ENCODE measurements around the gene TMEM54.

TMEM54 gene

DNA sequence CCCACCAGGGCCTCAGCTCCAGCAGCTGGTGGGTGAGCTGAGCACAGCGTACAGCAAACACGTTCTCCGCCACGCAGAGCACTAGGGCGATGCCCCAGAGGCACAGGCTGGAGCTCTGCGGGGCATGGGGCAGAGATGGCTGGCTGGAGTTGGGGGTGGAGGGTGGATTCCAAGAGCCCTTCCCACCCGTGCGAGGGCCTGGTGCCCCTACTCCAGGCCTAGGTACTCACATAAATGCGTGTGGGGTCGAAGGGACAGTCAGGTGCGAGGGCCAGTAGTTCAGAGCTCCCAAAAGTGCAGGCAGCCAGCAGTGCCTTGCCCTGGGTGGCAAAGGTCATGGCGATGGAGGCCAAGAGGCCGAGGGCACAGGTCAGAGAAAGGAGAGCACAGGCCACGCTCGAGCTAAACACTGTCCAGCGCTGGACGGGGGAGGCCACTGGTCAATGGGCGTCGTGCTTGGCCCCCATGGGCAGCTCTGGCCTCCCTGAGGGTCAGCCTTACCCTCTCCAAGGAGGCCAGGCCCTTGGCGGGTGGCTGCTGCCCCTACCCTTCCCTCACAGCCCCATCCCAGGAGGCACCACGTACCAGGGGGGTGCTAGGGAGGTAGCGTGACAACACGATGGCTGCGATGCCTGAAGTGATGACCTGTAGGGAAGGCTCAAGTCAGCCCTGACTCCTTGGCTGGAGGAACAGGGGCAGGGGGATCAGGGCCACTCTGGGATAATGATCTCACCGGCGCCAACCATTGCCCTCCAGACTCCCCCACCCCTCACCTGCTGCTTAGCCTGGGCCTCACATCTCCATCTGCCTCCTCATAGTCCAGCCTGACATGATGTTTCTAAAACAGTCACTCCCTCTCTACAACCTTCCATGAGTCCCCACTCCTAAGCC, 5.6 kb downstream of the TMEM54 start:
- DNase-seq, result no peak

DNA sequence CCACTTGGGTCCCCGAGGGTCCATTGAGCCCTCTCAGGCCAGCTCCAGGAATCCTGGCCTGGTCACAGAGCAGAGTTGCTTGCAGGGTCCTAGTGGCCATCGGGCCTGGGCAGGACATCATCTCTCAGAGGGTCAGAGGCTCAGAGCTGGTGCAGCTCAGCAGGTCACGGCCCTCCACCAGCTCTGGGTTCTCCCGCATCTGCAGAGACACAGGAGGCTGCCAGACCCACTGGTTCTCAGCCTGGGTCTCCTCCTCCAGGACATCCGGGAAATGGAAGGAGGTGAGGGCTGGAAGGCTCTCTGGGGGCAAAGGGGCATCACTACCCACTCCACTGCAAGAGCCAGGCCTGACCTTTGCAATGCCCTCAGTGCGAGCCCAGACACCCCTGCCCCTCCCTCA, 6.5 kb downstream of the TMEM54 start:
- DNase-seq, result no peak

DNA sequence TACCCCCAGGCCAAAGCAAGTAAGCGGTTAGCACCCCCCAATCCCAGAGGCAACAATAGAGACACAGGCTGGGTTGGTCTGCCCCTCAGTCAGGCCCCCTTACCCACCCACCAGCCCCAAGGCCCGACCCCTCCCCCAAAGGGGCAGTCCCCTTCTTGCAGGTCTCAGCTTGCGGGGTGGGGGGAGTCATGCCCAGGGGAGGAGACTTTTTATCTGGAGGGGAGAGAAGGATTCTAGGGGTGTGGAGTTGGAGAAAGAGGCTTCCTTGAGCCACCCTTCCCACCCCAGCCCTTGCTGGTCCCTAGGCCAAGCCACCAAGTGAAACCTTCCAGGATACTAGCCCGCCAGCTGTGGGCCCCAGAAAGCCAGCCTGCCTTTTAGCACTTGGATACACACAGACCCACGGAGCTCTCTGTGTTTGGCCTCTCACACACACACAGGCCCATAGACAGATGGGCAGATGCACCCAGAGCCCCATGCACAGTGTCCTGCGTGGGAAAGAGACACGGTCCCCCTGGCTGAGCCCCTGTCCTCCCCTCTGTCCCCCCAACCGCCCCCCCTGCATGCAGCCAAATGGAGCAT, 7.1 kb downstream of the TMEM54 start:
- DNase-seq, result no peak

DNA sequence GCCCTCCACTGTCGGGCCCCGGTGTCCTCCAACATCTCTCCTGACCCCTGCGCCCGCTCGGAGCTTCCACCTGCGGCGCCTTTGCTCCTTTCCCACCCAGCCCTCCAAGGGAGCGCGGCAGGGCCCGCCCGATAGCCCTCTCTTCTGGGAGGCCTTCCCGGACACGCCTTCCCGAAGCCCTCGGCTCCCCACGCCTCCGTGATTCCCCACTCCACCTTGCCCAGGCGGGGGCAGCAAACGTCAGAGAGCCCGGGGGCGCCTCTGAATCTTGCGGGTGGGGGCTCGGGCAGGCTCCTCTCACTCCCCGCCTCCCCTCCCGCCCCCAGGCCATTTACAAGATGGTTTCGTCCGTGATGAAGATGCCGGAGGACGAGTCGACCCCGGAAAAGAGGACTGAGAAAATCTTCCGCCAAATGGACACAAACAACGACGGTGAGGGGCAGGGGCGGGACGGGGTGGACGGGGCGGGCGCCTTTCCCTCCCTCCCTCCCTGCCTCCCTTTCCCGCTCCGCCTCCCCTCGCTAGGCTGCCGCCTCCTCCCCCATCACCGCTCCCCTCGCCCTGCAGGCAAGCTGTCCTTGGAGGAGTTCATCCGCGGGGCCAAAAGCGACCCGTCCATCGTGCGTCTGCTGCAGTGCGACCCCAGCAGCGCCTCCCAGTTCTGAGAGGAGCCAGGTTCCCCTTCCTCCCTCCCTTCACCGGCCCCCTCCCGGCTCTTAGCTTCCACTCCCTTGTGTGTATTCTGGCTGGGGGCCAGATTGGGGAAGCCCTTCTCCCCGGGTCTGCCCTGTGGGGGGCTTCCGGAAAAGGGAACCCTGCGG, 7.8 kb downstream of the TMEM54 start:
- peak in 29 of 56 donors; percentile 21 to 78 (median 48) for DNase-seq

DNA sequence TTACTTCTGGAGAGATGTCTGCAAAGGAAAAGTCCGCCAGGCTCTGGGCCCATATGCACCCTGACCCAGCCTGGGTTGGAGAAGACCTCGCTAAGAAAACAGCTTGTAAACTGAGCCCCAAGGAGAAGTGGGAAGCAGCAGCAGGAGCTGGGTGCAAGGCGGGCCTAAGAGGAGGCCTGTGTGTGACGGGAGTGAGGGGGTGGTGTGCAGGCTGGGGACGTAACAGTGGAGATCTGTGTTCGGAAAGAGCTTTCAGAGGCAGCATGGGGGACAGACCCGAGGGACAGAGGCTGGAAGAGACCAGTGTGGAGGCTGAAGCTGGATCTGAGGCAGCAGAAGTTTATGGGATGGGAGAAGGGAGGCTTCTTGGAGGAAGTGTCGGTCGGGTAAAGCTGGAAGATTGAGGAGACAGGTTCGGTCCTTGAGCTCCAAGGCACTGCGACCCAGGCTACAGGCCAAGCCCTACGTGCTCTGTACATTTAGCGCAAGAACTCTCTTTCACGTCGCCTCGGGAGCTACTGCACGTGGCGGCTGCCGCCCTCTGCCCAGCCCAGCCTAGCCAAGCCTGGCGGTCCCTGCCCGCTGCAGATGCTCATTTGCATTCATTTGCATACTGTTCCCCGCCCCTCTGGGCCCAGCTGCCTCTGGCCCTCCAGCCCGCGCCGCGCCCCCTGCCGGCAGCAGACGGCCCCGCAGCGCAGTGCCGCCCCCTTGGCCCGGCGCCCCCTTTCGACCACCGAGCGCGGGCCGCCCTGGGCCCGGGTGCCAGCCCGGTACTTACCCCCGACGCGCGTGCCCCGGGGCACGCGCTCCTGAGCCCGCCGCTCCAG, 8.6 kb downstream of the TMEM54 start:
- DNase-seq, result peak in 50 of 56 donors; percentile 32 to 87 (median 64)

DNA sequence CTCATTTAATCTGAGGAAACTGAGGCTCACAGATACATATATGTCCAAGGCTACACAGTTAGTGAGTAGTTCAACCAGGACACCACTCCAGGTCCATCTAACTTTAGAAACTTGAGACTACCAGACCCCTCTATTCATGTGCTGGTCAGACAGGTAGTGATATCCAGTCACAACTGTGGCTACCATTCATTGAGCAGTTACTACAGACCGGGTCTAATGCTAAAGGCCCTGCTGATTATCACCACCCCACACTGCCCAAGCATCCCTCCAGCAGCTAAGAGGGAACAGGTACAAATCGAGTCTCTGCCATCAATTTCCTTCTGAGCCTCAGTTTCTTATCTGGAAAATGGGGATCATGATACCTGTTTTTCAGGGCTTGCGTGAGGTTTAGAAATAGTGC, 9.6 kb downstream of the TMEM54 start:
- no peak for DNase-seq

DNA sequence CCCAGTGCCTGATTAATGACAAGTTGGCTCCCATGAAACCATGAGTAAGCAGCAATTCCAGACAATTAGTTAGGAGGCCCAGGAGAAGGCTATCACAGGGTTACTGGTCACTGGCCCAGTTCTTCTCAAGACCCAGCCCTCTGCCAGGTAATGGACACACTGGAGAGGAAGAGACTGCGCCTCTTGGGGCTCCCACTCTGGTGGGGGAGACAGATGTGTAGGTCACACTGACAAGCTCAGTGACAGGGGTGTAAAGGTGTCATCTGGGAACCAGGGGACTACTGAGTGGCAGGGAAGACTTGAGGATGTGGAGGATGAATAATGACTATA, 10.0 kb downstream of the TMEM54 start:
- no peak for DNase-seq

DNA sequence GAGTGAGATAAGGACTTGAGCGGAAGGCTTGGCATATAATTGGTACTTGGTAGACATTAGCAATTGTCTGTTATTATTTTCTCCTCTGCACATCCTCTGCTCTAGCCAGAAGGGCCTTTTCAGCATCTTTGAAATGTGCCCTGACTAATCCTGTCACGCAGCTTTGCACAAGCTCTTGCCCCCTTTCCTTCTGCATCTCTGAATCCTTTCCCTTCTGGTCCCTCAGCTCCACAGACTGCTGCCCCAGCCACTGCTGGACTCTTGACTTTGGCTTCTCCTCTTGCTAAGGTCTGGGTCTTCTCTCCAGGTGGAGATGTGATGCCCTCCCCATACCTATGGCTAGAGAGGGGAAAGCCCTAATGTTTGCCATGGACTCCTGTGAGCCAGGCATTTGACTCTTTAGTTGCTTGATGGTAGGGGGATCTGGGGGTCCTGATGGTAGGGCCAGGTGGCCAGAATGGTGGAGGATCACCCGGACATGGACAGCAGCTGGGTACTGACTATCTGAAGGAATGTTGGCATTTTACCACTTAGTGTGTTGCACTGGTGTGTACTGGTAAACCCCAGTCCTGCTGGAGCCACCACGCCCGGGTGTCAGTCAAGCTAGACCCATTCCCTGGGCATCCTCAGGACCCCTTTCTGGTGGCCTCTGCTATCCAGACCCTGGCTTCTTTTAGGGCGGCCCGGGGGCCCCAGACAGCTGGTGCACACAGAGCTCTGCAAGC, 10.5 kb downstream of the TMEM54 start:
- no peak for DNase-seq

DNA sequence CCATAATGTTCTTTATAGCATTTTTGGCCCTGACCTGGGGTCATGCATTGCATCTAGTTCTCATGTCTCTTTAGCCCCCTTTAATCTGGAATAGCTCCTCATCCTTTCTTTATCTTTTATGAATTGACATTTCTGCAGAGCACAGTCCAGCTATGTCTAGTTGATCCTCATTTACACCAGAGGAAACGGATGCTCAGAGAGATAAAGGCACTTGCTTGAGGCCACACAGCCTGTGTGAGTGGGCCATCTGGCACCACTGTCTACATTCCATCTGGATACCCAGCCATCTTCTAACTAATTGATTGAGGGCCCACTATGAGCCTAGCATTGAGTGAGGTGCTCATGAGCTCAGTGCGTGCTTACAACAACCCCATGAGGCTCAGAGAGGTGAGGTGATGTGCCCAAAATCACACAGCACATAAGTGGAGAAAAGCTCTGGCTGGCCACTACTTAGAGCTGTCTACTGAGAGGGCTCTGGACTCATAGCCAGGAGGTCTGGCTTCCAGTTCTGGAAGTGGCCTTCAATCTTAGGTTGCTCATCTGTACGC, 11.4 kb downstream of the TMEM54 start:
- DNase-seq, result no peak

DNA sequence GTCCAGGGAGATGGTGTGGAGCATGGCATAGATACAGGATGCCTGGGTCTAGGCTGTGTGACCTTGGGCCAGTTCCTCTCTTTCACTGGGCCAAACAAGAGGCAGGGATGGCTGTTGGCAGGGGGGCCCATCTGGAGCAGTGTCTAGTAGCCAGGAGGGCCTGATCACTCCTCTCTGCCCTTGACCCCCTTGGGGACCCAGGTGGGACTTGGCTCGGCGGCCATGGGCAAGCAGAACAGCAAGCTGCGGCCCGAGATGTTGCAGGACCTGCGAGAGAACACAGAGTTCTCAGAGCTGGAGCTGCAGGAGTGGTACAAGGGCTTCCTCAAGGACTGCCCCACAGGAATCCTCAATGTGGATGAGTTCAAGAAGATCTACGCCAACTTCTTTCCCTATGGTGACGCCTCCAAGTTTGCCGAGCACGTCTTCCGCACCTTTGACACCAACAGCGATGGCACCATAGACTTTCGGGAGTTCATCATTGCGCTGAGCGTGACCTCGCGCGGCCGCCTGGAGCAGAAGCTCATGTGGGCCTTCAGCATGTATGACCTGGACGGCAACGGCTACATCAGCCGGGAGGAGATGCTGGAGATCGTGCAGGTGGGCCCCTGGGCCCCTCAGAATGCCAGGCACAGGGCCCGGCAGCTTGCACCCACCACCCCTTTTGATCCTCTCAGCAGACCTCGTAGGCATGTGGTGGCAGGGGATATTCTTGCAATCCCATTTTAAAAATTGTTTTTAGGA, 12.3 kb downstream of the TMEM54 start:
- no peak for DNase-seq

DNA sequence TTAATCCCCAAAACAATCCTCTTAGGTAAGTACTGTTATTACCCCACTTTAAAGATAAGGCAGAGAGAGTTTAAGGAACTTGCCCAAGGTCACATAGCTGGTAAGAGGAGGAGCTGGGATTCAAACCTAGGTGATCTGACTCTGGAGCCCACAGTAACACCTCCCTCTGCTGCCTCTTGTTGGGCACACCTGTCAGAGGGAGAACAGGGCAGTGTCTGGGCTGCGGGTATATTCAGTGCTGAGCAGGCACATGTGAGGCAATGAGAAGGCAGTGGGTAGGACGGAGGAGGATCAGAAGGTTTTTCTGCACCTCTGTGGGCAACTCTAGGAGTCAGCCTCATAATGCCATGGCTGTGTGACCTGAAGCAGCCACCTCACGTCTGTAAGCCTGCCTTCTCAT, 13.1 kb downstream of the TMEM54 start:
- no peak for DNase-seq

DNA sequence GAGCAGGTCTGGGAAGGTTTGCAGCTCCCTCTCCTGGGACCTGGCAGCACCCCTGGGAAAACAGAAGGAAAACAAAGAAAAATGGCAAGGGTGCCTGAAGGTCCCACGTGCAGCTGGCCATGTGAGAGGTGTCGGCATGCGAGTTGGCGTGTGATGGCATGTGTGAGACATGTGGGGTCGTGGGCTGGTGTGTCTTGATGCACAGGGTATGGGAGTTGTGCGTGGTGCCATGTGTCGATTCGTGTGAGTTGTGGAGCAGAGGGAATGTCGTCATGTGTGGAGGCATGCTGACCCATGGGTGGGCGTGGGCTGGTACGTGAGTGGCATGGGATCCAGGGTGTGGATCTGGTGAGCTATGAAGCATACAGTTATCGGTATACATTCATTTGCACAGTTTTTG, 13.6 kb downstream of the TMEM54 start:
- DNase-seq, result peak in 1 of 56 donors; percentile 21

DNA sequence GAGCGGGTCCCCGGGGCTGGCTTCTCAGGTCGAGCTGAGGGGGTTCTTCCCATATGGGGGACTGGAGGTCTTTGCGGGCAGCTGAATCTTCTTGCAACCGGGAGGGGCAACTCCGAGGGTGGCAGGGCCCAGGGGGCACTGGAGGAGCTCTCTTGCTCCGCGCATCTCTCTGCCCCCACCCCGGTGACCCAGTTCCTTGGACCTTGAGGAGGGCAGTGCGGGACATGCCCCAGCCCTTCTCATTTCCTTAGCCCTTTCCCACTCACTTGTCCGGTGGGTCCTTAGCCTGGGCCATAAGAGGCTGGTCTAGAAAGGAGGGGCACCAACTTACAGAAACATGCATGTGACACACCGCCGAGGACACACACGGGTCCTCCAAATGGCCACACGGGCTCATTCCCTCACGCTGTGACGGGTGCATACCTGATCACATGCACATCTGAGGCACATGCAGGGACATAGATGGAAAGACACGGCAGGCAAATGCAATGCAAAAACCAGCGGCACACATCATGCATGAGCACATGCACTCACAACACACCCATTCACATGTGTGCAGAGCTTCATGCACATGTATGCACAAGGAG, 14.3 kb downstream of the TMEM54 start:
- DNase-seq, result no peak

DNA sequence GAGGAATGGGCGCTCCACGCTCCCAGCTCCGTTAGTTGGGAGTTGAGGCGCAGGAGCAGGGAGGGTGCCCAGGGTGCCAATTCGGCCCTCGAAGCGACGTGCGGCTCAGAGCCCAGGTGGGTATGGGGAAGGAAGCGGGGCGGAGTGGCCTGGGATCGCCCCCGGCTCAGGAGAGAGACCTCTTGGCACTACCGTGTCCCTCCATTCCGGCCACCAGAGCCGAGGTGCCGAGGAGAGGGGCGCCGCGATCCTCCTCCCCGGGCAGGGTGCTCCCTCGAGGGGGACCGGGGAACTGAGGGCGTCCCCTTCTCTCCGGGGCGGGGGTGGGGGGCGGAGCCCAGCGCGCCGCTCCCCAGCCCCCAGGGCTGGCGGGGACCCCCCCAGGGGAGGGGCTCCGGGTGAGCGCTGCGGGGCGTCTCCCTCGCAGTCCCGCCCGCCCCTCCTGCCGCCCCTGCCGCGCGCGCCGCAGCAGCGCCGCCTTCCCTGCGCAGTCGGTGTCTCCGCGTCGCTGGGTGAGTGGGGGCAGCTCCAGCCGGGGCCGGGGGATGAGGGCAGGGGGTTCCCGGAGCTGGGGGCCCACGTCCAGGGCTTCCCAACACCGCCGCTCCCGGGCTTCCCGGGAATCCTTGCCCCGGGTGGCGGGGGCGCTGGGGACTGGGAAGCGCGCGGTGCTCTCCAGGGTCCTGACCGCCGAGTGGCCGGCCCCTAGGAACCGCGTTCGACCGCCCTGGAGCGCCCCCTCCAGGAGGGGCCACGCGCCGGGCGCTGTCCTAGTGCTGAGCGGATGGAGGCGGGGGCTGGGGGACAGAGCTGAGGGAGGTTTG, 15.0 kb downstream of the TMEM54 start, which contains the start of gene HPCA:
TSS of gene HPCA (plus strand) at position 488 of the 824 bp plus-strand sequence. CDS start 2,408 bp downstream, outside the sequence.
- DNase-seq, result peak in 9 of 56 donors; percentile 12 to 56 (median 28)

DNA sequence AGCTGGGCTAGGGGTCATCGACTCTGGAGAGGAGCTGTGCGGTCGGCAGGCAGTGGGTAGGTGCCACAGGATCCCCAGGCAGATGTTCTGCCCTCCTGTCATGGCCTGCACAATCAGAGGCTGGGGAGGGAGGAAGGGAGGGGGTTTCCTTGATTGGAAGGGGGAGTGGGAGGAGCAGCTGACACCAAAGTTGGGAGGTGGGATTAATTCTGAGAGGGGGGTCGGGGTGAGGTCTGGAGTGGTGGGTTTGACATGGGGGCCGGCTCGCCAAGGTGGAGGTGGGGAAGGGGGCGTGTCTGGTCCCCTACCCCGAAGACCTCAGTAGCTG, 15.5 kb downstream of the TMEM54 start:
- no peak for DNase-seq

DNA sequence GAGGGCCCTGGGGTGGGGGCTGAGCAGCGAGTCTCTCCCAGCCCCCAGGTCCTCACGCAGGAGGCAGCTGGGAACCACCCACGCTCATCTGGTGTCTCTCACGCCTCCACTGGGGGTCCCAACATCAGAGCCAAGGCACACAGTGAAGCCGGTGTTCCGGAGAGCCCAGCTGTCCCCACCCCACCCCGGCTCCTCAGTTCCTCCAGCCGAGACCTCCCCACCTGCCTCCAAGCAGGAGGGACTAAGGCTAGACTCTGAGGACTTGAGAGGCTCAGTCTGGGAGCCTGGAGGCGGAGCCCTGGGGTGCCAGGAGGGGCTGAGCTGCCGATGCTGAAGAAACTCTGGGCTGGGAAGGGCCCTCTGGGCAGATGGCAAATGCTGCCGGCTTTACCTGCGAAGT, 16.5 kb downstream of the TMEM54 start:
- no peak for DNase-seq

DNA sequence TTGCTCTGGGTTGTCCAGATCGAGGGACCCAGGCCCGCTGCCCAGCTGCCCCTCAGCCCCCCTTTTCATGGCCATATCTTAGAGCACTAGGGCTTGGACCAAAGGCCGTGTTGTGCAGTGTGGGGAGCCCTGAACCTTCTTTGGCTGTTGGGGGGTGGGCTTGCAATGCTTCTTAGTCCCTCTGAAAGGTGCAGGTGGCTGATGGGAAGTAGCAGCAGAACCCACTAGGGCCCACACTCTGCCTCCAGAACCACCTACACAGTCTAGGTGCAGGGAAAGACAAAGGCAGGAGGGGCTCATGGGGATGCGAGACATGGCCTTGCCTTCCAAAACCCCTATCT, 17.2 kb downstream of the TMEM54 start:
- no peak for DNase-seq

DNA sequence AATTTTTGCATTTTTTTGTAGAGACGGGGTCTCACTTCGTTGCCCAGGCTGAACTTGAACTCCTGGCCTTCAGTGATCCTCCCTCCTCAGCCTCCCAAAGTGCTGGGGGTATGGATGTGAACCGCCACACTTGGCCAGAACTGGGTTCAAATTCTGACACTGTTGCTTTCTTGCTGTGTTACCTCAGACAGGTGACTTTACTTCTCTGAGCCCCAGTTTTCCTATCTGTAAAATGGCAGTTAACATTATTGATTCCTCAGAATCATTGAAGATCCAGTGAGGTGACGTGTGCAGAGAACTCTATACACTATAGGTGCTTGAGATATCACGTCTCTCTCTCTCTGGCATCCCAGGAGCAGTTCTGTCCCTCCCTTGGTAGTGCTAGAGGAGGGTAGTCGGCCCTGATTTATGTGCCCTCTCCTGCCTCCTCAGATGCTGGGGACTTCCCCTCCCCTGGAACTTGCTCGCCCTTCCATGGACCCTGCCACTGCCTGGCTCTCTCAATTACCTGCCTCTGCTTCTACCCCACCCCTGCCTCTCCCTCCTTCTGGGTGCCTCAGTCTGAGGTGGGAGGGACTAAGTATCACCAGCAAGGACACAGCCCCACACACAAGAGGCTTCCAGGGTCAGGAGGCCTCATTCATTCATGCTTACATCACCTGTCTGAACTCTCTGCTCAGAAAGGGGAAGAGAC, 17.7 kb downstream of the TMEM54 start:
- no peak for DNase-seq
